ENCODE results near the gene SRRD. TPM values are rescaled to one million over a fixed set of nuclear protein-coding genes. Genes with fewer than 3 reads are reported as not detected.
"Not testable (repeated sequence)": the region's sequence is repeated elsewhere in the genome, so short reads cannot be mapped to it uniquely, and the experiment has no call there.

Gene SRRD, protein sequence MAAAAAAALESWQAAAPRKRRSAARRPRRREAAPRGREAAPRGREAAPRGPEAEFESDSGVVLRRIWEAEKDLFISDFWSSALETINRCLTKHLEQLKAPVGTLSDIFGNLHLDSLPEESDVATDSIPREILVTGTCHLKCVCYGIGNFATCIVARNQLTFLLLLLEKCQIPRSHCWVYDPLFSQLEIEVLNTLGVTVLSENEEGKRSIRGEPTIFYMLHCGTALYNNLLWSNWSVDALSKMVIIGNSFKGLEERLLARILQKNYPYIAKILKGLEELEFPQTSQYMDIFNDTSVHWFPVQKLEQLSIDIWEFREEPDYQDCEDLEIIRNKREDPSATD
- polyA plus RNA-seq (2012; ENCODE audit: insufficient read depth, insufficient read length): 31.7 TPM

DNA sequence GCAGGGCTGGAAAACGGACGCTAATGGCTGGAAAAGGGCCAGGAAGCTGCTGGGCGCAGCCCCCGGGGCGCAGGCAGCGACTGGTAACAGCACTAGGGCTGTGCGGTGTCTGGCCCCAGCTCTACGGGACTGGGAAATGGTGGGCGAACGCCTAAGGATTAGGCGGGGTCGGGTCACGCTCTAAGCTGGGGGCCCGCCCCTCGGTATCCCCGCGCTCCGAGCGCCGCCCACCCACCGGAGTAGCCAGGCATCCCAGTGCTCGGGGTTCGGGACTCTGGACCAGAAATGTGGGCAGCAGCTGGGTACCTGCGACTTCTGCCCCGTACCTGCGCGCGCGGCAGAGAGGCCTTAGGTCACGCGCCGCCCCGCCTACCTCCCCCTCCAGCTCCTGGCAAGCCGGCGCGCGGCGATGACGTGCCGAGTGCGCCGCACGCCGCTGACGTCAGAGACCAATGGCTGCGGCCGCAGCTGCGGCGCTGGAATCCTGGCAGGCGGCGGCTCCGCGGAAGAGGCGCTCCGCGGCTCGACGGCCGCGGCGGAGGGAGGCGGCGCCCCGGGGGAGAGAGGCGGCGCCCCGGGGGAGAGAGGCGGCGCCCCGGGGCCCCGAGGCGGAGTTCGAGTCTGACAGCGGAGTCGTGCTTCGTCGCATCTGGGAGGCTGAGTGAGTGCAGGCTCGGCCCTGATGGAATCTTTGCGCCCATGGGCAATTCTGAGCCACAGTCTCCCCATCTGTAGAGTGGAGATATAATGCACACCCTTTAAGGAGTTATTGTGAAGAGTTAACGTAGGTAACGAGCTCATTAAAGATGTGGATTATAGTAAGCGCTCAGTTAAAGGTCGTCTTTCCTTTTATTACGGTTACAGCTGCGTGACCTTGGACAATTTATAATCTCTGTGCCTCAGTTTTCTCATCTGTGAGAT is at the start of gene SRRD, which contains the start of gene HPS4:
TSS of gene SRRD (plus strand) at position 439 of the 921 bp plus-strand sequence. CDS start at position 453, 14 bp downstream.
TSS of gene HPS4 (minus strand) at position 345 of the 921 bp plus-strand sequence. CDS start 2,021 bp downstream, outside the sequence.
- DNase-seq (ENCODE audit: low read depth, low spot score): peak; percentile 86
- H3K4me3 ChIP-seq (ENCODE audit: low read length): peak within 1 kb of the TSS; percentile 77

DNA sequence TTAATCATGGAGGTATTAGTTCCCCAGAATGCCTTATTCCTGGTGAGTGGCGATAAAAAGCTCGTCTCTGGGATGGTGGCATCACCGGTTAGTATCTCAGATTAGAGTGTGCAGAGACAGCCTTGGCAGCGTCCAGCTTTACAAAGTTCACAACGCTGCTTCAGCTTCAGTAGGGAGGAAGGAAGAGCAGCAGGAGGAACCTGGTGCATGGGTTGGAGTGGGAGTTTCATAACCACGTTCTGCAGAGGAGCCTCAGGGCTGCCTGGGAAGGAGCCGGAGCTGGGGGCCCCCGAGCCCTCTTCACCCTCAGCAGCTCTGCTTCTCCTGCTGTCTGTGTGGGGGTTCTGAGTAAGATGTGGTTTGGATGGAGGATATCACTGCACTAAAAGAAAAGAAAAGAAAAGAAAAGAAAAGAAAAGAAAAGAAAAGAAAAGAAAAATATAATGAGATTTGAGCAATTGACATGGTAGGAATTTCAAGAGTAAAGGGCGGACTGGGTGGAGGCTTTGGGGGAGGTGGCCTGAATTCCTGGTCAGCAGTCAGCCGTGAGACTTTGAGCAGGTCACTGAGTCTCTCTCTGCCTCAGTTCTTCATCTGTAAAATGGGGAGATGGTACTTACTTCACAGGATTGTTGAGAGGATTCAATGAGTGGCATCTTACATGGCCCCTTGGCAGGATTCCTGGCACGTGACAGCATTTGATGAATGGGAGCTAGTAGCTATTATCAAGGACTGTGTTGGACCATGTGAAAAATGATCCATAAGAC is 48.2 kb upstream of the SRRD start:
- no peak overlapping the region for H3K4me3 ChIP-seq (ENCODE audit: low read length)
- no peak for DNase-seq (ENCODE audit: low read depth, low spot score)

DNA sequence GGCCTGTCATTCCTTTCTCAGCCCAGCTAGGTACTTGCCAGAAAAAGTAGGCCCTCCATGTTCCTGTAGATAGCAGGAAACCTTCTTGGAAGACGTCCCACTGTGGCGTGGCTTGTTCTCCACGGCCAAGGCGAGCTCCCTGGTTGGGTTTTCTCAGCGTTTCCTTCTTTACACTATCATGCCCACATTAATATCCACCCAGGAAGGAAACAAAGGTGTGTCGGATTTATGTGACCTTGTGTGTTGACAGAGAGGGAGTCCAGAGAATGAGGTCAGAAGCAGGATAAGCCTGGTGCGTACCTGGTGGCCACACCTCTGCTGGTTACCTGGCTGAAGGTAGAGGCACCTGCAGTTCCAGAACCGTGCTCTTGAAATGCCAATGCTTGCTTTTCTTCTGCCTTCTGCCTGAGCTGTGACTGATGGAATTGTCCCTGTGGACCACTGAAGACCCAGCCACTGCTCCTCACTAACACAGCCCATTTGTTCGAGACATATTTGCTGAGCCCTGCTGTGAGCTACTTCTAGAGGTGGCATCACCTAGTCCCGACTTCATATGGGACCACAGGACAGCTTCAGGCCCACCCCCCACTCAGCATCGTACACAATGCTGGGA is 46.7 kb upstream of the SRRD start:
- no peak for DNase-seq (ENCODE audit: low read depth, low spot score)
- no peak overlapping the region for H3K4me3 ChIP-seq (ENCODE audit: low read length)

DNA sequence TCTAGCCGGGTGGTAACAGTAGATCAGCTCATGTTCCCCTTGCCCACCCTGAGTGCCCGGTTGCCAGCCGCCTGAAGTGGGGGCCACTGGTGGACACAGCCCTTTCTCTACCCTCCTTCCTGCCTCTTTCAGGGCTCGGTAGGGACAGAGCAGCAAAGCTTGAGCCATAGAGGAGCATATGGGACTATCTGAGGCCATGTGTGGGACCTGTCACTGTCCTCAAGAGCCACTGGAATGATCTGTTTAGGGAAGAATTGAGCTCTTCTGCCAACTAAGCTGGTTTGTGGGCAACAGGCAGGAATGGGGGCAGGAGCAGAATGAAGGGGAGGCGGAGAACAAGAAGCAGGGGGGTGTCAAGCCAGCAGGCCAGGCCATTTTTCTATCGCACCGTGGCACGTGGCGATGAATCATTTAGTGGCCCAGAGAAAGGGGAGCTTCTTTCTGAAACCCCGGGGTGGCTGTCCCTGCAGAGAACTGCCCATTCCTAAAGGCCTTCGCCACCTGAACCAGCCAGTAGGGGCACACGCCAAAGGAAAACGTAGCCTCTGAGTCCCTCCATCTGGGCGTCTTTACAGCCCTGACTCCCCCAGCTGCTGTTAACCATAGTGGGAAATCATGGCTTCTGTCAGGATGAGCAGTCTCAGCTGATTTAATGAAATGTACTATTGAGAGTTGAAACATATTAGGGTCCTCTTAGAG is 45.8 kb upstream of the SRRD start:
- DNase-seq (ENCODE audit: low read depth, low spot score): no peak
- no peak overlapping the region for H3K4me3 ChIP-seq (ENCODE audit: low read length)

DNA sequence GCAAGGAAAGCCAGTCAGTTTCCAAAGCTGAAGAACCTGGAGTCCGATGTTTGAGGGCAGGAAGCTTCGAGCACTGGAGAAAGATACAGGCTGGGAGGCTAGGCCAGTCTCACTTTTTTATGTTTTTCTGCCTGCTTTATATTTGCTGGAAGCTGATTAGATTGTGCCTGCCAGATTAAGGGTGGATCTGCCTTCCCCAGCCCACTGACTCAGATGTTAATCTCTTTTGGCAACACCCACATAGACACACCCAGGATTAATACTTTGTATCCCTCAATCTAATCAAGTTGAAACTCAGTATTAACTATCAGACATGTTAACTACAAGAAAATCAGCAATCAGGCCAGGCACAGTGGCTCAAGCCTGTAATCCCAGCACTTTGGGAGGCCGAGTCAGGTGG is 44.9 kb upstream of the SRRD start:
- DNase-seq (ENCODE audit: low read depth, low spot score); H3K4me3 ChIP-seq (ENCODE audit: low read length): not testable (repeated sequence)

DNA sequence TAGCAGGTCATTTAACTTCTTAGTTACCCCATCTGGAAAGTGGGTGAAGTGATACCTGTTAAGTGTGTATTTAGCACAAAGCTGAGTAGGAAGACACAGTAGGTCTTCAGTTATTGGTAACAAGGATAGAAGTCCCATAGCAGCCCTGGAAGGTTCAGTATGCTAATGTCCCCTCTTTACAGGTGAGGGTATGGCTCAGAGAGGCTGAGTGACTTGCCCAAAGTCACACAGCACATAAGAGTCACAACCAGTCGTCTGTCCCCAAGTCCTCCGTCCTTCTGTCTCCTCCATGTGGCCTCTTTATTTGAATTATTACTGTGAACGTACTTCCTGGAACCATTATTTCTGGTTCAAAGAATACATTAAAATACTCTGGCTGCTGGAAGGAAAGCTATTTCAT is 44.1 kb upstream of the SRRD start:
- DNase-seq (ENCODE audit: low read depth, low spot score): no peak
- no peak overlapping the region for H3K4me3 ChIP-seq (ENCODE audit: low read length)

DNA sequence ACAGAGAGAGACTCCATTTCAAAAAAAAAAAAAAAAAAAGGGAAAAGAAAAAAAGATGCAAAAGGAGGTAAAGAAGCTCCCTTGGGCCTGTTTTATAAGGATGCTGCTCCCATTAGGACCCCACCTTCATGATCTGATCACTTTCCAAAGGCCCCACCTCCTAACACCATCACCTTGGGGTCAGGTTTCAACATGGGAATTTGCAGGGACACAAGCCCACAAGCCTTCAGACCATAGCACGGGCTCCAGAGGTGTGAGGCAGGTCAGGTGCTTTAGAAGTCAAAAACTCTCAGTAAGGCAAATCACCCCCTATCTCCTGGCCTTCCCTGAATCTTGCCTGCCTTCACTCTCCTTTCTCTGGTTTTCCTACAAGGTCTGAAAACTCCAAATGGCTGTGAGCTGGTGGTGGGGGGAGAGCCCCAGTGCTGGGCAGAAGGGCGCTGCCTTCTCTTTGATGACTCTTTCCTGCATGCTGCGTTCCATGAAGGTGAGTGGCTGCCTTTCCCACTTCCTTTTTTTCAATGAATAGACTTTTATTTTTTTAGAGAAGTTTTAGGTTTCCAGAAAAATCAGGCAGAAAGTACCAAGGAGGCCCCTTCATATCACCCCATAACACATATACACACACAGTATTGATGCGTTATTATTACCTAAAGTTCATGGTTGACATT is 41.5 kb upstream of the SRRD start:
- no peak for DNase-seq (ENCODE audit: low read depth, low spot score)
- H3K4me3 ChIP-seq (ENCODE audit: low read length): no peak overlapping the region

DNA sequence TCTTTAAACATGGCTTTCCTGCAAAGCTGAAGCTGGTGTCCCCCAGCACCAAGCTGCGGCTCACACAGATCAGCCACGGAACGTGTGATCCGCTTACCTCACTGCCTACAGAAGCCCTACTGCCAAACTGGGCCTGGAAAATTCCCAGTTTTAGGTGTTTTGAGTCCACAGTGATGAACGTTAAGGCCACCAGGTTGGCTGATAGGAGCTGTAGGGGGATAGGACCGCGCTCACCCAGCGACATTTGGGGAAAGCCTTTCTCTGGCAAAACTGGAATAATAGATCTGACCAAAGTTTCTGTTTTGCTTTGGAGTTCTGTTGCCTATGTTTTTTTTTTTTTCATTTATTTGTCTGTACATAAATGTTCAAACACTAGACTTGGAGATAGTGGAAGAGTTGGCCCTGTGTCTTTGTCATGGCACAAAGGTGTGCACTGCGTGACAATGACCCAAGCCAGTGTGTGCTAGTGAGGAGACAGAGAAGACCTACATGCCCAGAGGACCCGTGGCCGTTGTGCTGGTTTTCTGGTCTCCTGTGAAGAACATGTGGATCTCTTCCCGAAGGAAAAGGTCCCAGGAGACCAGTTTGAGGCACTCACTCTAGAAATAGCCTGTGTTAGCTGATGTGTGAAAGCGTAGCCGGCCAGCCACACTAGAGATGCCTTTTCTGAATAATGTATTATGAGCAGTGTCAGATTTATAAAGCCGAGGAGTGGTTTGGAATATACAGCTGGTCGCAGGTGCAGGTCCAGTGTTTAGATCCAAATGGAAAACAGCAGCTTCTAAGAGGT is 39.6 kb upstream of the SRRD start:
- no peak overlapping the region for H3K4me3 ChIP-seq (ENCODE audit: low read length)
- no peak for DNase-seq (ENCODE audit: low read depth, low spot score)

DNA sequence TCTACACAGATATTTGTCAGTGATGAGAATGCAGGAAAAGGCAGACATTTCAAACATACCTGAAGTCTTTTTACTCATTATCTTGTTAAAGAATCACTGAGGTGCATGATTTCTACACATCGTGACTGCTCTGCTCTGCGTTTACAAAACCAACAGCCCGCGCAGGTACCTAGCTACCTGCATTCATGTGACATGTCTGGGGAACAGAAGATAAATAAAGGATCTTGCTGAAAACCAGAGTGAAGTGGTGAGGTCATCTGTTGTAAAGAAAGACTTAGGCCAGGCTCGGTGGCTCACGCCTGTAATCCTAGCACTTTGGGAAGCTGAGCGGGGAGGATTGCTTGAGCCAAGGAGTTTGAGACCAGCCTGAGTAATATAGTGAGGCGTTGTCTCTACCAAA is 38.9 kb upstream of the SRRD start:
- H3K4me3 ChIP-seq (ENCODE audit: low read length): no peak overlapping the region
- DNase-seq (ENCODE audit: low read depth, low spot score): no peak

DNA sequence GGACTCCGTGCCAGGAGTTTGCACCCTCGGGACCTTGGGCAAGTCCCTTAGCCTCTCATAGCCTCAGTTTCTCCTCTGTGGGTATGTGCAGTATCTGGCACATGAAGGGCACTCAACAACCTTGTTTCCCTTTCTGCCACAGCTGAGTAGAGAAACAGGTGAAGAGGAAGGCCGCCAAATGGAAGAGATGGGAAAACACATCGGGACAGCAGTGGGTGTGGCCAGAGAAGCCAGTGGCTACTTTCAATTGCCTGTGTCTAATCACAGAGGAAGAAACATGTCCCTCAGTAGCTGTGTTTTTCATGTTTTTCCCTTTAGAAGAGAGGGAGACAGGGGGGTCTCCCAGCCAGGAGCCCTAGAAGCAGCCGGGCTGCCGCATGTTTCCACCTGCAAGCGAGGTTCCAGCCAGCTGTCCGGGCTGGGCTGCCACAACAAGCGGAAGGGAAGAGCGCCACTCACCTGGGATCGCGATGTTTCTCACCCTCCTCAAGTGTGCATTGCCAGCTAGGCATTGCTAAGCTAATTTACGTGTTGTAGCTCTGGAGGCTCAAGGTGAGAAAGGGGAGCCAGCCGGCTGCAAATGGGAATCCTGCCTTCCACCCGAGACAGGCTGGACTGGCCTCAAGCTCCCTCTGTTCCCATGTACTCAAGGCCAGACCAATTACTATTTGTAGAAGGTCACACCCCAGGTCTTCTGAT is 38.0 kb upstream of the SRRD start:
- H3K4me3 ChIP-seq (ENCODE audit: low read length): no peak overlapping the region
- no peak for DNase-seq (ENCODE audit: low read depth, low spot score)

DNA sequence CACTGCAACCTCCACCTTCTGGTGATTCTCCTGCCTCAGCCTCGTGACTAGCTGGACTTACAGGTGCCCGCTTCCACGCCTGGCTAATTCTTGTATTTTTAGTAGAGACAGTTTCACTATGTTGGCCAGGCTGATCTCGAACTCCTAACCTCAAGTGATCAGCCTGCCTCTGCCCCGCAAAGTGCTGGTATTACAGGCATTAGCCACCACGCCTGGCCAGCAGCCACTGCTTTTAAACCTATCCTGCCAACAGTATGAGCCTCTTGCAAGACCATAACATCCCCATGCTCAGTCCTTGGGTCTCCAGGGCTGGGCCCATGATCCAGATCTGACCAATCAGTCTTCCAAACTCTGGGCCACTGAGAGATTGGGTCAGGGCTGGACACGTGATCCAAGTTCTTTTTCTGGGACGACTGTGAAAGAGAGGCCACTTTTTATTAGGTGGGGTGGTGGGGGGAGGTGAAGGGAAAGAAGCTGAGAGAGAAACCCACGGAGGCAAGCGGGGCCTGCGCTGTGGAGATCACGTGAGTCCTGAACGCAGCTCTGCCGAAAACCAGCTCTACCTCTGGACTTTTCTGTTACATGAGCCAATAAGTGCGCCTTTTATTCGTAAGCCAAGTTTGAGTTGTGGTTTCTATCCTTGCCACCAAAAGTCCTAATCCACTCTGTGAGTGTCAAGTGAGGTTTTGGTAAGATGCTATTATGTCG is 36.7 kb upstream of the SRRD start:
- H3K4me3 ChIP-seq (ENCODE audit: low read length): no peak overlapping the region

DNA sequence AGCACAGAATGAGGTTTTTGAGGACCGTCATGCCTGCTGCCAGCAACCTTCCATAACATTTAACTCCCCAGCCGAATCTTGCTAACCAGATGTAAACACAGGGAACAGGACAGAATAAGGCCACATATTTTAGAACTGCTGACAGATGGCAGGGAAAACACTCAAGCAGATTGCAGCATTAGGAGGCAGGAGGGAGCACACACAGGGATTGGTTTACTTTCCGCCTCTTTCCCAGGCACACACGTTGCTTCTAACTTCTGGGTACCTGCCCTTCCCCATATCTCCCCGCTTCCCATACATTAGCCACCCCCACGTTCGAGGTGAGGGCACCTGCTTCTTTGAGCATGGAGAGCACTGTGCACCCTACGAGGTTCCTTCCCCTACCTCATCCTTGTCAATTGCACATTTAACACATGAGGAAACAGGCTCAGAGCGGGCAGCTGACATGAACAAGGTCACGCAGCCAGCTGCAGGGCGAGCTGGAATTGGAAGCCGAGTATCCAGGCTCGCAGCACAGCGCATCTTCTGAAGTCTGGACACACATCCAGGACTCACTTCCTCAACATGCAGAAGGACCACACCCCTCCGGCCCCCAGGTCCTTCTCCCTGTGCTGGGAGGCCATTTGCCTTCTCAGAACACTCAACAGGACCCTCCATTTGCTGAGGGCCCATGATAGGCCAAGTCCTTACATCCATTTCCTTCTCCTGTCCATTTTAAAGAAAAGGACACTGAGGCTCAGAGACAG is 35.9 kb upstream of the SRRD start:
- no peak for DNase-seq (ENCODE audit: low read depth, low spot score)
- H3K4me3 ChIP-seq (ENCODE audit: low read length): no peak overlapping the region

More for the DNA sequence above, 36.7 kb upstream of the SRRD start:
- no peak for DNase-seq (ENCODE audit: low read depth, low spot score)

DNA sequence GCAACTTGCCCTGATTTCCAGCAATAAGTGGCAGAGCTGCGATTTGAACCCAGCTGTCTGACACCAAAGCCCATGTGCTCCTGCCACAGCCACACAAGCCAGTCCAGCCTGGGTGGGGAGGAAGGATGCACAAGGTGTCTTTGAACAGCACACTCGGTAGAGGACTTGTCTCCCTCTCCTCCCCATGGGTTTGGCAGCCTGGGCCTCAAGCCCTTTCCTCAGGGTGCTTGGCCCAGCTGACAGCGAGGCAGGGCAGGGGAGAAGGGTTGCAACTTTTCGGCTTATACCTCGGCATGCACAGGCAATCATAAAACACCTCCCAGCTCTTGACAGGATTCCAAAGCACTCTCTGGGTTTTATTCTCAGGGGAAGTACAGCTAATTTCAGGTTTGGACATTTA is 35.3 kb upstream of the SRRD start:
- H3K4me3 ChIP-seq (ENCODE audit: low read length): no peak overlapping the region
- no peak for DNase-seq (ENCODE audit: low read depth, low spot score)

DNA sequence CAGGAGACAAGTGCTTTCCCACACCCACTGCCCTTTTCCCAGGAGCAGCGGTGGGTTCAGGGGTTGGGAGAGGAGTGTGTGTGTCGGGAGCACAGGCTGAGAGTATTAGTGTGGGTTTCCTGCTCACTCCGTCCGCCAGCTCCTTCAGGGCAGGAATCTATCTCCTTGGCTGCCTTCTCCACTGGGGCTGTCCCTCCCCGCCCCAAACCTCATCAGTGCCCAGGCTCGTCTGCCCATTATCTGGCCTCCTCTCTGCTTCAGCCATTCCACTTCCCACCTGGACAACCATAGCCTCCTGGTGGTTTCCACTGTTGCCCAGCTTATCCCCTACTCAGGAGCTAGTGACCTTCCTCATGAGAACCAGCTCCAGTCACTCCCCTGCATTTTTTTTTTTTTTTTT is 34.7 kb upstream of the SRRD start:
- no peak for DNase-seq (ENCODE audit: low read depth, low spot score)
- H3K4me3 ChIP-seq (ENCODE audit: low read length): no peak overlapping the region

DNA sequence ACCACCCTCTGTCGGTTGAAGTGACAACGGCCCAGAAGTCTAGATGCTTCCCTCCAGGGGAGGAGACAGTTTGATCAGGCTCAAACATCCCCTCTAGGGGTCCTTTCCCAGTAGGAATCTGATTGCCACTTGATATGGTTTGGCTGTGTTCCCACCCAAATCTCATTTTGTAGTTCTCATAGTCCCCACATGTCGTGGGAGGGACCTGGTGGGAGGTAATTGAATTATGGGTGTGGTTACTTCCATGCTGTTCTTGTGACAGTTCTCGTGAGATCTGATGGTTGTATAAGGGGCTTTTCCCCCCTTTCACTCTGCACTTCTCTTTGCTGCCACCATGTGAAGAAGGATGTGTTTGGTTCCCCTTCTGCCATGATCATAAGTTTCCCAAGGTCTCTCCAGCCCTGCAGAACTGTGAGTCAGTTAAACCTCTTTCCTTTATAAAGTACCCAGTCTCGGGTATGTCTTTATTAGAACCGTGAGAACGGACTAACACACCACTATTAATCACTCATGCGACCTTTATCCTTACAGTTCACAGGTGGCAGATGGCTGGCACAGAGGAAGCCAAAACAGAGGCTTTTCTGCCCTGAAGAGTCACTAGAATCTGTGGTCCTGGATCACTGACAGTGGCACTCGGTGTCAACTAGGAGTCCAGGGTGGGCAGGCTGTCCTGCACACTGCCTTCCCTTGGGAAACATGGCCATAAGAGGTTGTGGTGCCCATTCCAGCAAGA is 33.1 kb upstream of the SRRD start:
- DNase-seq (ENCODE audit: low read depth, low spot score): no peak
- H3K4me3 ChIP-seq (ENCODE audit: low read length): no peak overlapping the region

Measured in Jurkat, Clone E6-1 (cell line).